Pancreas (tissue), 10 donors: Measurements from ENCODE around the gene TENM4. TPM values are rescaled to one million over a fixed set of nuclear protein-coding genes. Genes with fewer than 3 reads are reported as not detected.

Experiments used
- ATAC-seq, 4 donors: fragments of 200-7000 bp; cut with Tn5 transposase; one replicate each; pipeline versions ENCODE4 v1.8.0 to v1.9.1; 2020; ENCODE audit warnings: mild to moderate bottlenecking in 4 of 4, moderate library complexity in 4 of 4
- DNase-seq, 6 donors: peaks; one replicate each; pipeline ENCODE4 v3.0.0-alpha.2; 2020
- FAIRE-seq: peaks from 2 replicates; lab custom pipeline; 2012; peaks lifted over from hg19 to GRCh38; lab: Jason Lieb, UNC
- H3K27ac ChIP-seq, 4 donors: fragments of 200-600 bp; sonication (generic); 1 replicate in 3 of 4; 2 replicates in 1 of 4; pipeline versions ENCODE4 v1.5.0 to v1.8.0; 2020
- H3K27me3 ChIP-seq, 4 donors: fragments of 200-600 bp; one replicate each; pipeline ENCODE4 v1.8.0; 2021
- H3K36me3 ChIP-seq, 3 donors: fragments of 200-600 bp; sonication (generic) in 1 of 3; one replicate each; pipeline versions ENCODE4 v1.5.0 to v1.8.0; 2020 to 2021
- H3K4me1 ChIP-seq, 3 donors: fragments of 200-600 bp; one replicate each; pipeline ENCODE4 v1.8.0; 2021
- H3K4me3 ChIP-seq, 4 donors: fragments of 200-600 bp; sonication (generic) in 2 of 4; one replicate each; pipeline versions ENCODE4 v1.5.0 to v1.8.0; 2020 to 2021
- H3K9me3 ChIP-seq, 4 donors: fragments of 200-600 bp; one replicate each; pipeline ENCODE4 v1.8.0; 2021
- WGBS, 2 donors: extraction: QIAGEN DNeasy Blood & Tissue Kit; methylation state at CpG; one replicate each; pipeline ENCODE4 v1.1.7; 2013; 5-methylcytosine and 5-hydroxymethylcytosine counted together
- intact Hi-C, 3 donors: fragments of 100-400 bp; cut with DNase I; formaldehyde crosslinking; loops; one replicate each; pipeline versions ENCODE4 v1.11.1 to v1.14.2; 2022
- polyA plus RNA-seq, 2 donors: library from polyadenylated mRNA; stranded (reverse); fragments of 200-250 nt; gene quantifications; one replicate each; pipeline ENCODE4 v1.2.3, GENCODE V29; 2013
- total RNA-seq, 6 donors: library from RNA; stranded (reverse); fragmentation: NEBNext Ultra II Directional in 4 of 6; extraction: Animal tissue kit (Norgen Biotek cat#: 25700) in 4 of 6; gene quantifications; one replicate each; pipeline versions ENCODE4 v1.2.1 to v1.2.4, GENCODE V29; 2021 to 2023
- TF ChIP-seq, protein P1 (sequence below), 4 donors: fragments of 200-600 bp; sonication (generic) in 3 of 4; IDR thresholded peaks; one replicate each; pipeline versions ENCODE4 v1.5.0 to v1.8.0; 2021; ENCODE audit warnings: antibody characterized with exemption in 4 of 4
- donor health status: healthy with polysubstance abuse.
- donor health status: DM: no; HTN: no; CAD: no; lungs with moderate emphysema.
- donor health status: DM: no; HTN: no; CAD: no.
- donor health status: control.
- donor health status: control.
- donor health status: Bipolar disorder and iron deficiency.
- donor health status: DM: yes; HTN: yes; CAD: no.
- donor health status: DM: no; HTN: no; CAD: no.
- donor health status: DM: no; HTN: no; CAD: no.
- donor health status: DM: yes; HTN: yes; CAD: no.

Gene TENM4
- total and polyA plus RNA-seq, 8 donors = 0.37 to 6.8 (median 1.3) TPM

GRCh38 chr11:79220171-79220570, 220.7 kb downstream of the TENM4 start:
- Histone ChIP-seq H3K27ac (no peak overlapping the region), H3K27me3 (no peaks in the 10 kb centered on the region), H3K36me3 (no peaks in the 10 kb centered on the region), H3K4me1 (no peaks in the 10 kb centered on the region), H3K9me3 (no peaks in the 10 kb centered on the region), H3K4me3 (no peak overlapping the region)
- ATAC-seq (no peak), FAIRE-seq (no peak), DNase-seq (no peak)
- 72 to 77% methylated on average over 3 of the region's 3 CpGs for WGBS, 2 donors
- intact Hi-C loops = no loop called here
- TF ChIP-seq, protein P1, sequence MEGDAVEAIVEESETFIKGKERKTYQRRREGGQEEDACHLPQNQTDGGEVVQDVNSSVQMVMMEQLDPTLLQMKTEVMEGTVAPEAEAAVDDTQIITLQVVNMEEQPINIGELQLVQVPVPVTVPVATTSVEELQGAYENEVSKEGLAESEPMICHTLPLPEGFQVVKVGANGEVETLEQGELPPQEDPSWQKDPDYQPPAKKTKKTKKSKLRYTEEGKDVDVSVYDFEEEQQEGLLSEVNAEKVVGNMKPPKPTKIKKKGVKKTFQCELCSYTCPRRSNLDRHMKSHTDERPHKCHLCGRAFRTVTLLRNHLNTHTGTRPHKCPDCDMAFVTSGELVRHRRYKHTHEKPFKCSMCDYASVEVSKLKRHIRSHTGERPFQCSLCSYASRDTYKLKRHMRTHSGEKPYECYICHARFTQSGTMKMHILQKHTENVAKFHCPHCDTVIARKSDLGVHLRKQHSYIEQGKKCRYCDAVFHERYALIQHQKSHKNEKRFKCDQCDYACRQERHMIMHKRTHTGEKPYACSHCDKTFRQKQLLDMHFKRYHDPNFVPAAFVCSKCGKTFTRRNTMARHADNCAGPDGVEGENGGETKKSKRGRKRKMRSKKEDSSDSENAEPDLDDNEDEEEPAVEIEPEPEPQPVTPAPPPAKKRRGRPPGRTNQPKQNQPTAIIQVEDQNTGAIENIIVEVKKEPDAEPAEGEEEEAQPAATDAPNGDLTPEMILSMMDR (IDR thresholded peaks at IDR 0.05) = no peak

- Histone ChIP-seq H3K4me1 (no peaks in the 10 kb centered on the region), H3K27ac (no peak overlapping the region), H3K4me3 (no peak overlapping the region), H3K27me3 (no peaks in the 10 kb centered on the region), H3K36me3 (no peaks in the 10 kb centered on the region), H3K9me3 (no peaks in the 10 kb centered on the region)
- FAIRE-seq = no peak
- no peak for DNase-seq
- WGBS, 2 donors = 69 to 77% methylated on average over 6 of the region's 6 CpGs
- intact Hi-C loops = no loop called here
- ATAC-seq = no peak
- TF ChIP-seq, protein P1 (IDR thresholded peaks at IDR 0.05) = no peak
Measured at GRCh38 chr11:79219186-79220045, 221.4 kb downstream of the TENM4 start.

DNA sequence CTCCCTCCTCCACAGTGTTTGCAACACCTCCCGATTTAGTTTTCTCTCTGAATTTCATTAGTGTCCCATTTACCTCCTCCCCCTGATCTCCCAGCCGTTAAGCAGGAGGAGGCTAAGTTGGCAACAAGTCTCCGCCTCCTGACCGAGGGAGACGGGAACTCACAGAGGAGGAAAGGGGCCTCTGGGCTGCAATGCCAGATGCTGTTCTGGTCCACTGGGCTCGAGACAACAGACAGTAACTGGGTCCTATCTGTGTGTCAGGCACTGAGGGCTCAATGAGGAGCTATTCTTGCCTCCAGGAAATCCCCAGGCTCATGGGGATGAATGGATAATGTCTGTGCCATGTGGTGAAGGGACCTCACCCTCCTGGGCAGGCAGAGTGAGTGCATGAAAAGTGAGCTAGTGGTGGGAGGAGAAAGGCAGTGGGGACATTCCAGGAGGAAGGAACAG, 228.1 kb downstream of the TENM4 start:
- 51 to 58% methylated on average over 6 of the region's 6 CpGs for WGBS, 2 donors
- ATAC-seq (no peak), FAIRE-seq (no peak), DNase-seq (no peak)
- no peaks in the 10 kb centered on the region for H3K4me1 ChIP-seq
- no peaks in the 10 kb centered on the region for H3K27me3 ChIP-seq
- H3K36me3 ChIP-seq = no peaks in the 10 kb centered on the region
- no peaks in the 10 kb centered on the region for H3K9me3 ChIP-seq
- intact Hi-C loops = no loop called here
- no peak overlapping the region for H3K27ac ChIP-seq
- TF ChIP-seq, protein P1 (IDR thresholded peaks at IDR 0.05) = no peak
- no peak overlapping the region for H3K4me3 ChIP-seq

DNA sequence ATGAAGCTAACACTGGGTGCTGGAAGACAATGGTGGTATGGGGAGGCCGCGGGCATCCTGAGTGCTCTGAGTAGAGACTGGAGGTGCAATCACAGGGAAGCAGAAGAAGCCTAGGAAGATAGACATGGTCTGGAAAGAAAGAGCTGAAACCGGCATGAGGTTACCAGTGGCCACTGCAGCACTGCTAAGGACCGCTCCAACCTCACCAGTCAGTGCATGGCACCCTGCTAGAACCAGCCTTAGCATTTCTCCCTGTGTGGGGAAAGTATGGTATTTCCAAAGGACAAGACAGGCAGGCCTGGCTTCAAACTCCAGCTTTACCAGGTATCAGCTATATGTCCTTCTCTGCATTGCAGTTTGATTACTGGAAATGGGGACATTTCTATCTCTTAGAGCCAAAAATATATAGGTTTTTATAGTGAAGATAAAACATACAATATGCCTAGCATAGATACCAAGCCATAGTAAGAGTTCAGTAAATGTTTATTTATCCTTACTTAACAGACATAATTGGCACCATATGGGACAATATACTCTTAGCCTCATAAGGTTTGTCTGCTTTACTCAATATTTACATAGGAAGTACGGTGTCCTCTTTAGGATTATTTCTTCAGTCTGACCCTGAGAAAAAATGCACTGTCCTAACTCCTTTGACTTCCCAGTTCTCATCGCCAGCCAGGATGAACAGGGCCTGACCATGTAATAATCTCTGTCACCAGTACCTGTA, 231.1 kb downstream of the TENM4 start:
- ATAC-seq (no peak), DNase-seq (no peak), FAIRE-seq (no peak)
- Histone ChIP-seq H3K4me1 (no peaks in the 10 kb centered on the region), H3K36me3 (no peaks in the 10 kb centered on the region), H3K9me3 (no peaks in the 10 kb centered on the region), H3K27ac (no peak overlapping the region), H3K4me3 (no peak overlapping the region), H3K27me3 (no peaks in the 10 kb centered on the region)
- 86 to 87% methylated on average over 6 of the region's 6 CpGs for WGBS, 2 donors
- TF ChIP-seq, protein P1 (IDR thresholded peaks at IDR 0.05) = no peak
- intact Hi-C loops = no loop called here
